Fibroblast of pulmonary artery (primary cell): ENCODE measurements around the gene VIT.
A peak's percentile ranks its signal among the peaks of the same experiment; 100 is the strongest.

Experiments
- DNase-seq: peaks from one replicate; pipeline ENCODE4 v3.0.0-alpha.2; 2010; ENCODE audit warnings: low read depth
- H3K4me3 ChIP-seq: replicated peaks from 2 replicates; pipeline ENCODE4 v1.5.1; 2011; ENCODE audit warnings: low read depth, mild to moderate bottlenecking, control low read depth, low read length, moderate library complexity
- CTCF ChIP-seq: IDR thresholded peaks from 2 replicates; pipeline ENCODE4 v1.5.1; 2011; ENCODE audit warnings: mild to moderate bottlenecking, control low read depth, low read length, inconsistent platforms; ENCODE audit errors: missing control alignments

VIT gene

GRCh38 chr2:36756438-36756837, 59.9 kb downstream of the VIT start:
- H3K4me3 ChIP-seq = no peak overlapping the region
- no peak for TF ChIP-seq CTCF
- DNase-seq = no peak

GRCh38 chr2:36762764-36763490, 66.4 kb downstream of the VIT start:
- TF ChIP-seq CTCF = no peak
- no peak for DNase-seq
- H3K4me3 ChIP-seq = no peak overlapping the region

- H3K4me3 ChIP-seq = no peak overlapping the region
- DNase-seq = no peak
- no peak for TF ChIP-seq CTCF
These were observed 72.6 kb downstream of the VIT start for GRCh38 chr2:36769106-36769505.

- peak; percentile 68 for TF ChIP-seq CTCF
- H3K4me3 ChIP-seq = no peak overlapping the region
- DNase-seq = peak; percentile 53
These were observed 74.2 kb downstream of the VIT start for GRCh38 chr2:36770542-36771287.

- TF ChIP-seq CTCF = no peak
- no peak overlapping the region for H3K4me3 ChIP-seq
- DNase-seq = no peak
These were observed 75.2 kb downstream of the VIT start for GRCh38 chr2:36771671-36772070.

GRCh38 chr2:36773947-36774346, 77.4 kb downstream of the VIT start:
- TF ChIP-seq CTCF = no peak
- DNase-seq = no peak

More at GRCh38 chr2:36773947-36774346, 77.4 kb downstream of the VIT start:
- no peak overlapping the region for H3K4me3 ChIP-seq
